GM18867 (cell line): Measurements from ENCODE around the gene GMDS.

Source experiments
- ATAC-seq: cut with Tn5 transposase; IDR thresholded peaks from one replicate; pipeline ENCODE4 v1.9.1; 2021; ENCODE audit warnings: mild to moderate bottlenecking, moderate library complexity; ENCODE audit not compliant: unreplicated experiment

Gene GMDS

GRCh38 chr6:2141644-2142290 is 103.6 kb downstream of the GMDS start:
- no peak for ATAC-seq

GRCh38 chr6:2140438-2141128 is 104.8 kb downstream of the GMDS start:
- no peak for ATAC-seq

GRCh38 chr6:2135401-2135800 is 110.0 kb downstream of the GMDS start:
- ATAC-seq = no peak

- no peak for ATAC-seq
These were observed 110.9 kb downstream of the GMDS start for GRCh38 chr6:2134554-2134953.

GRCh38 chr6:2133716-2134310 is 111.6 kb downstream of the GMDS start:
- no peak for ATAC-seq

- no peak for ATAC-seq
These were observed 112.5 kb downstream of the GMDS start for GRCh38 chr6:2132916-2133315.

GRCh38 chr6:2132416-2132815 is 113.0 kb downstream of the GMDS start:
- ATAC-seq = no peak

- peak; percentile 64 for ATAC-seq
These were observed 116.2 kb downstream of the GMDS start for GRCh38 chr6:2129182-2129621.

- peak; percentile 41 for ATAC-seq
These were observed 117.9 kb downstream of the GMDS start for GRCh38 chr6:2127484-2127911.

GRCh38 chr6:2126351-2126750 is 119.1 kb downstream of the GMDS start:
- ATAC-seq = no peak

GRCh38 chr6:2125158-2125557 is 120.2 kb downstream of the GMDS start:
- ATAC-seq = no peak

- ATAC-seq = no peak
These were observed 121.1 kb downstream of the GMDS start for GRCh38 chr6:2124260-2124709.

- no peak for ATAC-seq
These were observed 124.5 kb downstream of the GMDS start for GRCh38 chr6:2120912-2121311.

GRCh38 chr6:2119275-2119674 is 126.1 kb downstream of the GMDS start:
- no peak for ATAC-seq

GRCh38 chr6:2118136-2118535 is 127.3 kb downstream of the GMDS start:
- no peak for ATAC-seq

GRCh38 chr6:2117447-2117846 is 128.0 kb downstream of the GMDS start:
- no peak for ATAC-seq

- ATAC-seq = no peak
These were observed 128.9 kb downstream of the GMDS start for GRCh38 chr6:2116496-2116895.

GRCh38 chr6:2114100-2114499 is 131.3 kb downstream of the GMDS start:
- no peak for ATAC-seq

- peak; percentile 64 for ATAC-seq
These were observed 134.2 kb downstream of the GMDS start for GRCh38 chr6:2111162-2111677.

GRCh38 chr6:2110504-2110903 is 134.9 kb downstream of the GMDS start:
- peak; percentile 71 for ATAC-seq

GRCh38 chr6:2109796-2110195 is 135.6 kb downstream of the GMDS start:
- ATAC-seq = no peak
